ENCODE results near the gene PPFIA1. TPM values are rescaled to one million over a fixed set of nuclear protein-coding genes. Genes with fewer than 3 reads are reported as not detected.

The PPFIA1 gene
- total RNA-seq, 4 donors from 2014 or later, result 21.0 to 34.7 (median 29.8) TPM

- DNase-seq, result no peak
- Histone ChIP-seq H3K9me3 (no peaks in the 10 kb centered on the region), H3K4me1 (no peaks in the 10 kb centered on the region), H3K27ac (no peak overlapping the region), H3K4me3 (no peak overlapping the region), H3K27me3 (no peaks in the 10 kb centered on the region), H3K36me3 (peaks cover 16 to 100% (median 63%) of the 10 kb centered on the region in 3 donors)
- TF ChIP-seq POLR2A (IDR thresholded peaks at IDR 0.05), result no peak
- TF ChIP-seq, protein P1, sequence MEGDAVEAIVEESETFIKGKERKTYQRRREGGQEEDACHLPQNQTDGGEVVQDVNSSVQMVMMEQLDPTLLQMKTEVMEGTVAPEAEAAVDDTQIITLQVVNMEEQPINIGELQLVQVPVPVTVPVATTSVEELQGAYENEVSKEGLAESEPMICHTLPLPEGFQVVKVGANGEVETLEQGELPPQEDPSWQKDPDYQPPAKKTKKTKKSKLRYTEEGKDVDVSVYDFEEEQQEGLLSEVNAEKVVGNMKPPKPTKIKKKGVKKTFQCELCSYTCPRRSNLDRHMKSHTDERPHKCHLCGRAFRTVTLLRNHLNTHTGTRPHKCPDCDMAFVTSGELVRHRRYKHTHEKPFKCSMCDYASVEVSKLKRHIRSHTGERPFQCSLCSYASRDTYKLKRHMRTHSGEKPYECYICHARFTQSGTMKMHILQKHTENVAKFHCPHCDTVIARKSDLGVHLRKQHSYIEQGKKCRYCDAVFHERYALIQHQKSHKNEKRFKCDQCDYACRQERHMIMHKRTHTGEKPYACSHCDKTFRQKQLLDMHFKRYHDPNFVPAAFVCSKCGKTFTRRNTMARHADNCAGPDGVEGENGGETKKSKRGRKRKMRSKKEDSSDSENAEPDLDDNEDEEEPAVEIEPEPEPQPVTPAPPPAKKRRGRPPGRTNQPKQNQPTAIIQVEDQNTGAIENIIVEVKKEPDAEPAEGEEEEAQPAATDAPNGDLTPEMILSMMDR (IDR thresholded peaks at IDR 0.05), result no peak
- WGBS, 2 donors, result 75 to 79% methylated on average over 23 of the region's 25 CpGs
- intact Hi-C loops (cut with DNase I), result no loop called here
Measured at GRCh38 chr11:70415642-70416395, 145.3 kb downstream of the PPFIA1 start.

DNA sequence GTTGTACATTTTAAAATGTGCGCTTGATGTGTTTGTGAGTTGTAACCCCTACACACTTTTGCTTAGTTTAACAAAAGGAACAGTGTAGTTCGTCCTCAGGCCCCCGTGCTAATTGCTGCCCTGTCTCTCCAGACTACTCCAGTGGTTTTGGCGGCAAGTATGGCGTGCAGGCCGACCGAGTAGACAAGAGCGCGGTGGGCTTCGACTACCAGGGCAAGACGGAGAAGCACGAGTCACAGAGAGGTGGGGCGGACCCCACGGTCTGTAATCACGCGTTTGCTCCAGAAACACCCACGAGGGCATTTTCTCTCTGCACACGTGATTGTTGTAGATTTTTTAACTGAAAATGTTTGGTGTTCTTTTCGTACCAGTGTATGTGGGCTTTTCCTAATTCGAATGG, 146.4 kb downstream of the PPFIA1 start:
- peaks cover 20 to 100% (median 63%) of the 10 kb centered on the region in 3 donors for H3K36me3 ChIP-seq
- no peaks in the 10 kb centered on the region for H3K4me1 ChIP-seq
- no peak for DNase-seq
- no peaks in the 10 kb centered on the region for H3K27me3 ChIP-seq
- no peaks in the 10 kb centered on the region for H3K9me3 ChIP-seq
- H3K4me3 ChIP-seq, result no peak overlapping the region
- no peak overlapping the region for H3K27ac ChIP-seq
- WGBS, 2 donors, result 91% methylated on average over 11 to 20 of the region's 20 CpGs
- intact Hi-C loops (cut with DNase I), result no loop called here
- TF ChIP-seq, protein P1 (IDR thresholded peaks at IDR 0.05), result no peak
- no peak for TF ChIP-seq POLR2A (IDR thresholded peaks at IDR 0.05)

- WGBS, 2 donors, result 88 to 93% methylated on average over 8 to 11 of the region's 12 CpGs
Measured at GRCh38 chr11:70418130-70418529, 147.6 kb downstream of the PPFIA1 start.

GRCh38 chr11:70419307-70420007, 149.0 kb downstream of the PPFIA1 start:
- WGBS, 2 donors, result 89 to 93% methylated on average over 17 of the region's 17 CpGs
- H3K4me3 ChIP-seq, result no peak overlapping the region
- DNase-seq, result no peak
- no peaks in the 10 kb centered on the region for H3K9me3 ChIP-seq
- TF ChIP-seq, protein P1 (IDR thresholded peaks at IDR 0.05), result no peak
- no peak for TF ChIP-seq POLR2A (IDR thresholded peaks at IDR 0.05)
- H3K27ac ChIP-seq, result no peak overlapping the region
- peaks cover 42 to 100% (median 65%) of the 10 kb centered on the region in 3 donors for H3K36me3 ChIP-seq
- no peaks in the 10 kb centered on the region for H3K4me1 ChIP-seq
- intact Hi-C loops (cut with DNase I), result no loop called here
- no peaks in the 10 kb centered on the region for H3K27me3 ChIP-seq

More at GRCh38 chr11:70418130-70418529, 147.6 kb downstream of the PPFIA1 start:
- H3K36me3 ChIP-seq, result peaks cover 28 to 100% (median 64%) of the 10 kb centered on the region in 3 donors
- no peaks in the 10 kb centered on the region for H3K27me3 ChIP-seq
- no peaks in the 10 kb centered on the region for H3K9me3 ChIP-seq
- no peaks in the 10 kb centered on the region for H3K4me1 ChIP-seq
- no peak overlapping the region for H3K4me3 ChIP-seq
- H3K27ac ChIP-seq, result no peak overlapping the region
- intact Hi-C loops (cut with DNase I), result no loop called here
- no peak for DNase-seq
- TF ChIP-seq POLR2A (IDR thresholded peaks at IDR 0.05), result no peak
- TF ChIP-seq, protein P1 (IDR thresholded peaks at IDR 0.05), result no peak

- WGBS, 2 donors, result 79 to 90% methylated on average over 3 to 14 of the region's 14 CpGs
Measured at GRCh38 chr11:70420008-70420464, 149.5 kb downstream of the PPFIA1 start.

More at GRCh38 chr11:70420008-70420464, 149.5 kb downstream of the PPFIA1 start:
- Histone ChIP-seq H3K27me3 (no peaks in the 10 kb centered on the region), H3K27ac (no peak overlapping the region), H3K36me3 (peaks cover 47 to 100% (median 59%) of the 10 kb centered on the region in 3 donors), H3K9me3 (no peaks in the 10 kb centered on the region), H3K4me3 (no peak overlapping the region), H3K4me1 (no peaks in the 10 kb centered on the region)
- intact Hi-C loops (cut with DNase I), result no loop called here
- DNase-seq, result no peak
- TF ChIP-seq, protein P1 (IDR thresholded peaks at IDR 0.05), result no peak
- TF ChIP-seq POLR2A (IDR thresholded peaks at IDR 0.05), result no peak

All from esophagus squamous epithelium (tissue), 5 donors.